GM12865 (cell line): ENCODE results near the gene DPP3.
"Not testable (repeated sequence)": the region's sequence is repeated elsewhere in the genome, so short reads cannot be mapped to it uniquely, and the experiment has no call there.

Source experiments
- DNase-seq: peaks from one replicate; pipeline ENCODE4 v3.0.0; 2010; ENCODE audit warnings: low read depth
- H3K4me3 ChIP-seq: 2 replicates; pipeline ENCODE4 v1.5.1; 2011; ENCODE audit warnings: mild to moderate bottlenecking, low read depth, low read length, control low read depth
- CTCF ChIP-seq: IDR thresholded peaks from 2 replicates; pipeline ENCODE4 v1.5.1; 2011; ENCODE audit warnings: low read length, control low read depth, low read depth, inconsistent platforms; ENCODE audit not compliant: insufficient read depth; ENCODE audit errors: missing control alignments

DPP3 gene

GRCh38 chr11:66480117-66480938, at the start of gene DPP3:
Gene DPP3, plus strand, starts transcription at chr11:66480434. Its CDS starts 1,767 bp downstream, at chr11:66482201.
- peak; percentile 98 for DNase-seq
- no peak for TF ChIP-seq CTCF
- H3K4me3 ChIP-seq, result peak within 1 kb of the TSS; percentile 76

GRCh38 chr11:66431287-66431686, 48.9 kb upstream of the DPP3 start:
- not testable (repeated sequence) for DNase-seq

GRCh38 chr11:66431871-66432329, 48.3 kb upstream of the DPP3 start:
- DNase-seq, result not testable (repeated sequence)

More at GRCh38 chr11:66431287-66431686, 48.9 kb upstream of the DPP3 start:
- not testable (repeated sequence) for H3K4me3 ChIP-seq

GRCh38 chr11:66432597-66432996, 47.6 kb upstream of the DPP3 start:
- H3K4me3 ChIP-seq, result no peak overlapping the region
- DNase-seq, result no peak
- no peak for TF ChIP-seq CTCF

More at GRCh38 chr11:66431871-66432329, 48.3 kb upstream of the DPP3 start:
- H3K4me3 ChIP-seq, result not testable (repeated sequence)

- DNase-seq, result no peak
- no peak for TF ChIP-seq CTCF
- H3K4me3 ChIP-seq, result peak overlapping the region; percentile 85
These were observed 42.2 kb upstream of the DPP3 start for GRCh38 chr11:66437979-66438503.

- peak within 1 kb of the TSS; percentile 85 for H3K4me3 ChIP-seq
- TF ChIP-seq CTCF, result peak; percentile 73
- DNase-seq, result peak; percentile 94
These were observed 41.4 kb upstream of the DPP3 start, which contains the start of gene MRPL11 for GRCh38 chr11:66438504-66439466. Gene MRPL11, minus strand, starts transcription at chr11:66438848. Its CDS starts 94 bp downstream, at chr11:66438754.

- not testable (repeated sequence) for H3K4me3 ChIP-seq
These were observed 39.9 kb upstream of the DPP3 start for GRCh38 chr11:66440101-66440939.

GRCh38 chr11:66440940-66441282, 39.3 kb upstream of the DPP3 start:
- not testable (repeated sequence) for DNase-seq, H3K4me3 ChIP-seq

More at GRCh38 chr11:66440101-66440939, 39.9 kb upstream of the DPP3 start:
- not testable (repeated sequence) for DNase-seq
